Right forelimb (tissue), 1 donor: Measurements from ENCODE around the gene CCDC106.

ENCODE experiments used
- DNase-seq: peaks from one replicate; pipeline ENCODE4 v3.0.0-alpha.2; 2018

Gene CCDC106

DNA sequence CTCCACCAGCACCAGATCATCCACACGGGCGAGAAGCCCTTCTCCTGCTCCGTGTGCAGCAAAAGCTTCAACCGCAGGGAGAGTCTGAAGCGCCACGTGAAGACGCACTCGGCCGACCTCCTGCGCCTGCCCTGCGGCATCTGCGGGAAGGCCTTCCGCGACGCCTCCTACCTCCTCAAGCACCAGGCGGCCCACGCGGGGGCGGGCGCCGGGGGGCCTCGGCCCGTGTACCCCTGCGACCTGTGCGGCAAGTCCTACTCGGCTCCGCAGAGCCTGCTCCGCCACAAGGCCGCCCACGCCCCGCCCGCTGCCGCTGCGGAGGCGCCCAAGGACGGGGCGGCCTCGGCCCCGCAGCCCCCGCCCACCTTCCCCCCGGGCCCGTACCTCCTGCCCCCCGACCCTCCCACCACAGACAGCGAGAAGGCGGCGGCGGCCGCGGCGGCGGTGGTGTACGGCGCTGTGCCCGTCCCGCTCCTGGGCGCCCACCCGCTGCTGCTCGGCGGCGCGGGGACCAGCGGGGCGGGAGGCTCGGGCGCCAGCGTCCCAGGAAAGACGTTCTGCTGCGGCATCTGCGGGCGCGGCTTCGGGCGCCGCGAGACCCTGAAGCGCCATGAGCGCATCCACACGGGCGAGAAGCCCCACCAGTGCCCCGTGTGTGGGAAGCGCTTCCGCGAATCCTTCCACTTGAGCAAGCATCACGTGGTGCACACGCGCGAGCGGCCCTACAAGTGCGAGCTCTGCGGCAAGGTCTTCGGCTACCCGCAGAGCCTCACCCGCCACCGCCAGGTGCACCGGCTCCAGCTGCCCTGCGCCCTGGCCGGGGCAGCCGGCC, 33.1 kb upstream of the CCDC106 start:
- no peak for DNase-seq

DNA sequence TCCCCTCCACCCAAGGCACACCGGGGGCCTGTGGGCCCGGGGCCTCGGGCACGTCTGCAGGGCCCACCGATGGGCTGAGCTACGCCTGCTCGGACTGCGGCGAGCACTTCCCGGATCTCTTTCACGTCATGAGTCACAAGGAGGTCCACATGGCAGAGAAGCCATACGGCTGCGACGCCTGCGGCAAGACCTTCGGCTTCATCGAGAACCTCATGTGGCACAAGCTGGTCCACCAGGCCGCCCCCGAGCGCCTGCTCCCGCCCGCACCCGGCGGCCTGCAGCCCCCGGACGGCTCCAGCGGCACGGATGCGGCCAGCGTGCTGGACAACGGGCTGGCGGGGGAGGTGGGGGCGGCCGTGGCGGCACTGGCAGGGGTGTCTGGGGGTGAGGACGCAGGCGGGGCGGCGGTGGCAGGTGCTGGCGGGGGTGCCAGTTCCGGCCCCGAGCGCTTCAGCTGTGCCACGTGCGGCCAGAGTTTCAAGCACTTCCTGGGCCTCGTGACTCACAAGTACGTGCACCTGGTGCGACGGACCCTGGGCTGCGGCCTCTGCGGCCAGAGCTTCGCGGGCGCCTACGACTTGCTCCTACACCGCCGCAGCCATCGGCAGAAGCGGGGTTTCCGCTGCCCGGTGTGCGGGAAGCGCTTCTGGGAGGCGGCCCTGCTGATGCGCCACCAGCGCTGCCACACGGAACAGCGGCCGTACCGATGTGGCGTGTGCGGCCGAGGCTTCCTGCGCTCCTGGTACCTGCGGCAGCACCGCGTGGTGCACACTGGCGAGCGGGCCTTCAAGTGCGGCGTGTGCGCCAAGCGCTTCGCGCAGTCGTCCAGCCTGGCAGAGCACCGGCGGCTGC, 32.2 kb upstream of the CCDC106 start:
- no peak for DNase-seq

DNA sequence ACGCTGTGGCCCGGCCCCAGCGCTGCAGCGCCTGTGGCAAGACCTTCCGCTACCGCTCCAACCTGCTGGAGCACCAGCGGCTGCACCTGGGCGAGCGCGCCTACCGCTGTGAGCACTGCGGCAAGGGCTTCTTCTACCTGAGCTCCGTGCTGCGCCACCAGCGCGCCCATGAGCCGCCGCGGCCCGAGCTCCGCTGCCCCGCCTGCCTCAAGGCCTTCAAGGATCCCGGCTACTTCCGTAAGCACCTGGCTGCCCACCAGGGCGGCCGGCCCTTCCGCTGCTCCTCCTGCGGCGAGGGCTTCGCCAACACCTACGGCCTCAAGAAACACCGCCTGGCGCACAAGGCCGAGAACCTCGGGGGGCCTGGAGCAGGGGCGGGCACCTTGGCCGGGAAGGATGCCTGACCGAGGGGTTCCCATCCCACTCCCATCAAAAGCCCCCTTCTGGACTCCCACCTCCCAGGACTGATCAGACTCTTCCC, 31.6 kb upstream of the CCDC106 start:
- no peak for DNase-seq

DNA sequence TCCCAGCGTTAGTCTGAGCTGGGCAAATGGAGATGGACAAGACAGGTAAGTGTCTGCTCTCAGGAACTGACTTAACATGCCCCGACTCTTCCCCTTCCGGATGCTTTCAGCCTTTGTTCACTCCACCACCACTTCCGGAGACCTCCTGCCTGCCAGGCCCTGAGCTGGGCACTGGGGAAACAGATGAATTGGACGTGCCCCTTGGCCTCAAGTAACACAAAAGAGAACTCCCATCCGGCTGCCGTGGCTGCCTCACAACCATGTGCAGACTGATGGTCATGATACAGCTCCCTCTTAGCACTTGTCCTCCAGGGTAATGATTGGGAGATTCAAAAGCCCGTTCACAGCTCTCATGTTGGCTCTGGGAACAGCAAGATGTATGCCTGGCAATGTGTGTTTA, 30.6 kb upstream of the CCDC106 start:
- no peak for DNase-seq

DNA sequence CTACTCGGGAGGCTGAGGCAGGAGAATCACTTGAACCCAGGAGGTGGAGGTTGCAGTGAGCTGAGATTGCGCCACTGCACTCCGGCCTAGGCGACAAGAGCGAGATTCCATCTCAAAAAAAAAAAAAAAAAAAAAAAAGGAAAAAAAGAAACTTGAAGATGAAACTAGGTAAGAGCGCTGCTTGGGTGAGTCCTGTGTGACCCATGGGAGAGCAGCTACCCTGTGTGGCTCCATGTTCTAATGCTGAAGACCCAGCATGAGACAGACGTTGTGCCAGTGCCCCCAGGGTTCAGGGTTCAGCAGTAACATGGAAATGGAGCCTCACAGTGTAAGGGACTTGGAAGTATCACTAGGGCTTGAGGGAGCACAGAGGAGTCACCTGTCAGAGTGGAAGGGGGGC, 29.6 kb upstream of the CCDC106 start:
- no peak for DNase-seq

DNA sequence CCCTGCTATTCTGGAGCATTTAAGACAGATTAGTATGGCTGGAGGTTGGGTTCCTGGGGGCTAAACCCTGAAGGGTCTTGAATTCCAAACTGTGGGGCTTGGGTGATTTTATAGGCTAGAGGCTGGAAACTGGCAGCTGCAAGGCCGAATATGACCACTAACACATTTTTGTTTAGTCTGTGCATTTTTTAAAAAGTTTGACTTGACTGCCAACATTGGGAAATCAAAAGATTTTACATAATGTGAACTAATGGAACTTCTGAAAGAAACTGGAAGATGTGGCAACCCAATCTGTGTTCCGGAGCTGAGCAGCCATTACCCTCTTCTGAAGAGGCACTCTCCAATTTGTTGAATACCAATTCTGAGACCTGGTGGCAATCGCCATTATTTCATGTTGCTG, 28.7 kb upstream of the CCDC106 start:
- no peak for DNase-seq

DNA sequence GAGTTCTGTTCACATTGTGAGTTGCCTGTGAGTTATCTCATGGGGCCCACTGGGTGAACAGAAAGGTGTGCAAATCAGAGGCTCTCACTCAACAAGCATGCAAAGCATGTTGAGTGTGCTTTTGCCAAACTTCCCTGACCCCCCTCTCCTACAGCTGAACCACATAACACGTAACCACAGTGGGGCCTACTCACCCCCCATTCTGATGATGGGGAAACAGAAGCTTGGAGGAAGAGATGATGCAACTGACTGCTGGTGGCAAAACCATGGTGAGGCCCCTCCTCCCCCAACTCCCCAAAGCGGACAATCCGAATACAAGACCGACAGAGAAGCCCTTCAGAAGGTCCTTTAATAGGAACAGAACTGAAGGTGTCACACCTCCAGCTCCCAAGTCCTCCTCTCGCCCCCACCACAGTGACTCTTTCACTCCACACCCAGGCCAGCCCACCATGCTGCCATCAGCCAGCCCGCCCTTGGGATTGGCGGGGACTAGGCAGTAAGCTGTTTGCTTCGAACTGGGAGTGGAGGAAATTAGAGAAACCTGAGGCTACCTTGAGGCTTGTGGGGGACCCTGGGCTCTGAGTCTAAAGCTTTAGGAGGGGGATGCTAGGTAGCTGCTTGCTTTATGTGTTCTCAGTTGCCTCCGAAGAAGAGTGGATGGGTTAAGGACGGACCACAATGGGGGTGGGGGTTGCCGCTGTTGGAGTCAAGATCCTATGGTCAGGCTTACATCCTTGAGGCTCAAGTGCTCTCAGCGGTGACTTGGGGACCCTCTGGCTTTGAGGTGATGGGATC, 27.4 kb upstream of the CCDC106 start:
- DNase-seq: no peak

DNA sequence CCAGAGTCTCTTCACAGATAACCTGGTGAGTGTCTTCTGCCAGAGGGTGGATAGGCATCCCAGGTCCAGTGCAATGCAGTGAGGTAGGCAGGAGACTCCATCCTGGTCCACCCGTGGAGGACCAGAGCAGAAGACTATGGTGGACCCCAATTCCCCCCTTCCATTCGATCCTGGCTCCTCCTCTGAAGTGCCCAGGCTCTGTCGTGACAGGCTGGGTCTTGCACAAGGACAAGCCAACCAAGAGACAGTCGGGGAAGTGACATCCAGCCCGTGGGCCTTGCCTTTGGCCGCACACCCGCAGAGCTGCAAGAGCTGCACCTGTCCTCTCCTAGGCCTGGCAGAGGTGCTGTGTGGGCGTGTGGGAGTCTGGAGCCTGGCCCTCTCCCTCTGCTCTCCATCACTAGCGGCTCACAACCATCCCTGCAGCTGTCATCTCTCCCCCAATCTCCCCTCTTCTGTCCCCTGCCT, 26.8 kb upstream of the CCDC106 start:
- no peak for DNase-seq

DNA sequence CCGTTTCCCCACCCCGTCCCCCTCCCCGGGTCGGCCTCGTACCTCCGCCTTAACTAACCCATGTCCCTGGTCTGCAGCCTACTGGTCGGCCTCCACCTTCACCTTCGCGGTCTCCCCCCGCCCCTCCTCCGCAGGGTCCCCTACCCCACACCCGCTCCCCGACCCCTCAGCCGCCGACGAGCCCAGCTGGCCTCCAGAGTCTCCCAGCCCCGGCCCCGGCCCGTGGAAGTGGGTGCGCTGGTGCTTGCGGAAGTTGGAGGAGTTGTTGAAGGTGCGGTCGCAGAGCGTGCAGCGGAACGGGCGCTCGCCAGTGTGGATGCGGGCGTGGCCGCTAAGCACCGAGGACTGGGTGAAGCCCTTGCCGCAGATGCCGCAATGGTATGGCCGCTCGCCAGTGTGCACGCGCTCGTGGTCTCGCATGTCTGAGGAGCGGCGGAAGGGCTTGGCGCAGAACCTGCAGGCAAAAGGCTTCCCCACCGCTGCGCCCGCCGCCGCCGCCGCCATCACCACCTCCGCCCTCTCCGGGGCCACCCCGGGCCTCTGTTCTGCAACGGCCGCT, 26.3 kb upstream of the CCDC106 start:
- DNase-seq: no peak

DNA sequence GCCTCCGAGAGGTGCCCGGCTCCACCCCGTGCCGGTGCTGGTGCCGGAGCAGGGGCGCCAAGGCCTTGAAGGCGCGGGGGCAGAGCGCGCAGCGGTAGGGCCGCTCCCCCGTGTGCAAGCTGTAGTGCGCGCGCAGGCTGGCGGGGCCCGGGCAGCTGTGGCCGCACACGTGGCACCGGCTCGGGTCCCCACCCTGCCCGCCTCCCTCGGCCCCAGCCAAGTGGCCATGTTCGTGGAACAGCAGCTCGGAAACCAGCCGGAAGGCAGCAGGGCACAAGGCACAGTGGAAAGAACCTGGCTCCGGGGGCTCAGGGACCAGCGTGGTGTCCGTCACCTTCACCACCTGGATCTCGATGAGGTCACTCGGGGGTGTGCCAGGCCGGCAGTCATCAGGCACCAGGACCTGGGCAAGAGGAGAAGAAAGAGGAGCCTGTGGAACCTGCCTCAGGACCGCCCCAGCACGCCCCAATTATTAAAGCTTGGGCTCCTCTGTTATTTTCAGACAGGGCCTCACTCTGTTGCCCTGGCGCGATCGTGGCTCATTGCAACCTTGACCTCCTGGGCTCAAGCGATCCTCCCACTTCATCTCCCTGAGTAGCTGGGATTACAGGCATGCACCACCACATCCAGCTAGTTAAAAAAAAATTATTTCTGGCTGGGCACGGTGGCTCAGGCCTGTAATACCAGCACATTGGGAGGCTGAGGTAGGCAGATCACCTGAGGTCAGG, 25.6 kb upstream of the CCDC106 start:
- no peak for DNase-seq

DNA sequence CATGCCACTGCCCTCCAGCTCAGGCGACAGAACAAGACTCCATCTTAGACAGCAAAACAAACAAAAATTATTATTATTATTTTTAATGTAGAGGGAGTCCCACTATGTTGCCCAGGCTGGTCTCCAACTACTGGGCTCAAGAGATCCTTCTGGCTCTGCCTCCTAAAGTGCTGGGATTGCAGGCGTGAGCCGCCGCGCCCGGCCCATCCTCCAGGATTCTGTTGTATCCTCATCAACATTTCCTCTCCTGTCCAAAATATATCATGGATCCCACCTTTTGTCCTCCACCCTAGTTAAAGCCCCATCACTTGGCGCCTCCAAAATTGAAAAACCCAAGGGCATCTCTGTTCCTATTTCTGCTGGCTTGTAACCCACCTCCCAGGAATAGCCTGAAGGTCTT, 24.9 kb upstream of the CCDC106 start:
- DNase-seq: no peak

DNA sequence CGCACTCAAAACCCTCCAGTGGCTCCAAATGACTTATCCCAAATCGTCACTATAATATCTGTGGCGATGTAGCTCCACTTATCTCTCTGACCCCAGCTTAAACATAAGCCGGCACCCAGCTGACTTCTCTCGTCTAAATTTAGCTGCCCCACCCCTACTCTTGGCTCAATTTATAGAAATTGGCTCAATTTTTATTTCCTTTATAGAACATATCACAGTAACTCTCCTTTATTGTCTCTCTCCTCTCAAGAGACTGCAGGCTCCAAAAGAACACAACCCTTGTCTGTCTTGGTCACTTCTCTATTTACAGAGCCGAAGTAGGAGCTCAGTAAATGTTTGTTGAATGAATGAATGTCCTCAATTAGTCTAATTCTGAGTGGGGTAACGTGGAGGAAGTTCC, 24.5 kb upstream of the CCDC106 start:
- DNase-seq: no peak

DNA sequence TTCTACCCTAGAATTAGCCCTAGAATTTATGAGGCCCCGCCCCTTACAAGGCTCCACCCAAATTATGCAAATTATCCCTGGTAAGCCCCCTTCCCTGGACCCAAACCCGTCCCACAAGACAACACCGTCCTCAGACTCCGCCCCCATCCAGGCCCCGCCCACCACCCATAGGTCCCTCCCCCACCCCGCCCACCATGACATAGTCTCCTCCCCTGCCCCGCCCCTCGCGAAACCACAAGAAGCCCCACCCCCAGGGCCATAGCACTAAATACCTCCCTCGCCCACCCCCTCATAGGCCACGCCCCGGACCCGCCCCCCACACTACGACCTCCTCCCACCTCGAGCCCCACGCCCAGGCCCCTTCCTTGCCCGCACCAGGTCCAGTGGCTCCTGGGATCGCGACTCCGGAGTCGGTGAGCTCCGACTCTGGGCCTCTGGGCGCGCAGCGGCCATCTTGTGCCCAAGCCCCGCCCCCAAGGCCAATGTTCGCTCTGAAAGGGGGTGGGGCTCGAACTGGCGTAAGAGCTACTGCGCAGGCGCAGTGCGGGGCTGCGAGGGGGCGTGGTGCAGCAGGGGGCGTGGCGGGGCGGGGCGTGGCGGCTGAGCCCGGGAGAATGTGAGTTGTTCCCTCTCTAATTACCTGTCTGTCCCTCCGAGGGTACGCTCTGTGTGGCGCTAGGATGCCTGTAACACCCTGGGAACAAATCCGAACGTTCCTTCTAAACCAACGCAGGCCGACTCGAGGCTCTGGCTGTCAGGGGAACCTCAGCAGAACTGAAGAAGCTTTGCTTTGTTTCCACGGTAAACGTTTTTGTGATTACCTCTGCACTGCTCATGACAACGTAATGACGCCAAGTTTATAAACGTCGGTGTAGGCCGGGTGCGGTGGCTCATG, 23.7 kb upstream of the CCDC106 start, which contains the start of gene ZNF784:
TSS of gene ZNF784 (minus strand) at position 458 of the 895 bp plus-strand sequence. CDS start at position 453, 5 bp downstream.
- peak; percentile 97 for DNase-seq

DNA sequence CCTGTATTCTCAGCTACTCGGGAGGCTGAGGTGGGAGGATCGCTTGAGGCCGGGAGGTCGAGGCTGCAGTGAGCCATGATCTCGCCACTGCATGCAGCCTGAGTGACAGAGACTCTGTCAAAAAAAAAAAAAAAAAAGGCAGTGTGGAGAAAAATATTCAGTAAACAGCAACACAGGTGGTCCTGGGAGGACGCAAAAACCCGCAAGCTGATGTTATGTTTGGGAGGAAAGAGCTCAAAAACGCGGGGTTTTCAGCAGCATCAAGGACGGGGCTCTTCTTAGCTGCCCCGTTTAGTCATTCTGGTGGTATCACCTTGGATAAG, 23.0 kb upstream of the CCDC106 start:
- DNase-seq: no peak

DNA sequence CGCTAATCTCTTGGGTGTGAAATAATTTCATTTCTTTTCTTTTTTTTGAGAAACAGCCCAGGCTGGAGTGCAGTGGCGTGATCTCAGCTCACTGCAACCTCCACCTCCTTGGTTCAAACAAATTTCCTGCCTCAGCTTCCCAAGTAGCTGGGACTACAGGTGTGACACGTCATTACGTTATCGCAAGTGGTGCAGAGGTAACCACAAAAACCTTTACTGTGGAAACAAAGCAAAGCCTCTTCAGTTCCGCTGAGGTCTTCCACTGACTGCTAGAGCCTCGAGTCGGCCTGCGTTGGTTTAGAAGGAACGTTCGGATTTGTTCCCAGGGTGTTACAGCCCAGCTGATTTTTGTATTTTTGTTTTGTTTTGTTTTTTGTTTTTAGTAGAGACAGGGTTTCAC, 21.7 kb upstream of the CCDC106 start:
- DNase-seq: no peak

DNA sequence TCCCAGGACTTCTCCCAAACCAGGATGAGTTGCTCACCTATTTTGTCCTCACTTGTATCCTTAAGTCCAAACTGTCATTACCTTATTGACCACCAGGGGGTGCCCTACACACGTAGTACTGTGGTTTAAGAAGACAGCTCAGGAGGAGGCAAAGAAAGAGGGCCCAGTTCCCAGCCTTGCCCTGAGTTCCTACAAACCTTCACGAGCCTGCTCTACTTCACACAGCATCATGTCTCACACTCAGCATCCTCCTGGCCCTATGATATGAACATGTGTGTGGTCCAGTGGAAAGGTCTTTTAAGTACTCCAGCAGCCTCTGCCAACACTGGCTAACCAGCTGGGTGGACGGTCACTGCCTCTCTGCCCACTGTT, 15.6 kb upstream of the CCDC106 start:
- DNase-seq: peak; percentile 87

DNA sequence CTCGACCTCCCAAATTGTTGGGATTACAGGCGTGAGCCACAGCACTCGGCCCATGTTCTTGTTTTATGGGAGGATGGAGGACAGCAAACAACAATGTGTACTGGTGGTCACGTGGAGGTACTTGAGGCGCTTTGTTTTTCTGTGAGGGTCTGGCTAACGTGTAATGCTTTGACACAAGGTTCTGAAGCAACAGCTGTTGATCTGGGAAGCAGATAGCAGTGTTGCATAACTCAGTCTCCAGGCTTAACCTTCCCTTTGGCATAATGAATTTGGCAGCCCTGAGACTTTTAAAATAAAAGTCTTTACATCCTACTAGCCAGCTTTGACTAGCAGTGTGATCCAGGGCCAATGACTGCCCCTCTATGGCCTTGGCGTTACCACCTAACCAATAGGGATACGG, 14.2 kb upstream of the CCDC106 start:
- DNase-seq: no peak

DNA sequence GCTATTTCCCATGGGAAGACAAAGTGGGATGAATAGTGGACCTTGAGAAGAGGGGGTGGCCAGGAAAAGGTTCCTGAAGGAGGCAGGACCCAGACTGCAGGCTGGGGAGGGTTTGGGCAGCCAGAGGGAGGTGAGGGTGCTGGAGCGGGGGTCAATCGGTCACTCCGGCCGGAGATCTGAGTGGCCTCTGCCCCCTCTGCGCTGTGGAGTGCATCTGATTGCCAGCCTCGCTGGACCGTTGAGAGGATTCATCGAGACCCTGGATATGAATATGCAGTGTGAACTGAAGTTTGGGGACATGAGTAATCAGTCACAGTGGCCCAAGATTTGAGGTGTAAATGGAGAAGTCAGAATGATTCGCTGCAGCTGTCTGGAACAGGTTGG, 12.7 kb upstream of the CCDC106 start:
- no peak for DNase-seq

DNA sequence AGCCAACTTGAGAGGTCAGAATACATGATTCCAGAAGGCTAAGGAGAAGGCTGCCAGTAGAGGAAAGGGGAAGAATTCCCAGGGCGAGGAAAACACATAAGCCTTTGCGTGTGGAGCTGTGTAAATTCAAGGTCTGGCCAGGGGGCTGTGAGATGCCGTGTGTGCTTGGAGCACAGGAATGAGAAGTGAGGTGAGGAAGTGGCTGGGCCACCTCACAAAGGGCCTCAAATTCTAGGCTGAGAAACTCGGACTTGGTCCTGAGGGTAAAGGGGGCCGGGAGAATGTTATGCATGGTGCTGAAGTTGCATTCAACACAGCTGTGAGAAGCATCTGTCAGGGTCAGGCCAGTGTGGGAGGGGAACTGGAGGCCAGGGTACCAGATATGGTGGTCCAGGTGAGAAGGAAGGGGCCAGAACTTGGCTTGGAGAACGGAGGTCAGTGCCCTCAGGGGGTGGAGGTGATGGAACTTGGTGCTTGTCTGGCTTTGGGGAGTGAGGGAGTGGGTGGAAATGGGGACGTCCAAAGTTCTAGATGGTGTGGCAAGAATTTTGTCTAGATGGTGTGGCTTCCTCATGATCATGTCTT, 12.1 kb upstream of the CCDC106 start:
- no peak for DNase-seq

DNA sequence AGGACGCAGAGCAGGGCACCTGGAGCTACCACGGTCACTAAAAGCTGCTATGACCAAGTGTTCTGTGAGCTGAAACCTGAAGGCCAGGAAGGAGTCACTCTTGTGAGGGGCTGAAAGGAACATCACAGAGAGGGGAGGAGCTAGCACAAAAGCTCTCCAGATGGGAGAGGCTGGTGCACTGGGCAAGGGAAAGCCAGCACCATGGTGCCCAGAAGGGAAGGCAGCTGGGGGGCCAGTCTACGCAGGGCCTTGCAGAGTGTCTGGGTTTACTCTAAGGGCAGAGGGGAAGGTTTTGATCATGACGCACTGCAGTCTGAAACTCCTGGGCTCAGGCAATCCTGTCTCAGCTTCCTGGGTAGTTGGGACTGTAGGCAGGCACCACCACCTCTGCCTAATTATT, 11.3 kb upstream of the CCDC106 start:
- no peak for DNase-seq

DNA sequence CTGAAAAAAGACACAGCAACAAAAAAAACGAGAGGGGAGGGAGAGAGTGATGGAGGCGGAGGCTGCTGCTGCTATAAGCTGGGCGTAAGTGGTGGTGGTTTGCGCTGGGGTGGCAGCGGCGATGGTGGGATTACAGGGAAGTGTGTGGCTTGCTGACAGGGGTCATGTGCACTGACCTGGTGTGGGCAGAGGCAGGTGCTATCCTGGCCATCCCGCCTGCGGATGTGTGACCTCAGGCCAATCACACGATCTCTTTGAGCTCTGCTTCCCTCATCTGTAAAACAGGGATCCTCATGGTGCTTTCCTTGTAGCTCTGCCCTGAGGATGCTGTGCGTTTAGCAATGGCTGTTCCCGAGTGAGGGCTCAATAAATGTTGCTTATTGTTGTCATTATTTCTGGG, 10.5 kb upstream of the CCDC106 start:
- DNase-seq: no peak
